ENCODE data around the gene TSPAN18.

The TSPAN18 gene

GRCh38 chr11:44759743-44760476, 33.1 kb downstream of the TSPAN18 start:
- no peak for DNase-seq (ENCODE audit: low read depth)

GRCh38 chr11:44760477-44760872, 33.7 kb downstream of the TSPAN18 start:
- DNase-seq (ENCODE audit: low read depth), result no peak

GRCh38 chr11:44760917-44761550, 34.3 kb downstream of the TSPAN18 start:
- DNase-seq (ENCODE audit: low read depth), result no peak

- DNase-seq (ENCODE audit: low read depth), result no peak
Observed at GRCh38 chr11:44761551-44761961, 34.8 kb downstream of the TSPAN18 start.

- DNase-seq (ENCODE audit: low read depth), result no peak
Observed at GRCh38 chr11:44763121-44763820, 36.5 kb downstream of the TSPAN18 start.

GRCh38 chr11:44764583-44764982, 37.8 kb downstream of the TSPAN18 start:
- no peak for DNase-seq (ENCODE audit: low read depth)

- no peak for DNase-seq (ENCODE audit: low read depth)
Observed at GRCh38 chr11:44765026-44765595, 38.3 kb downstream of the TSPAN18 start.

GRCh38 chr11:44765676-44766075, 38.9 kb downstream of the TSPAN18 start:
- no peak for DNase-seq (ENCODE audit: low read depth)

GRCh38 chr11:44766112-44766971, 39.6 kb downstream of the TSPAN18 start:
- no peak for DNase-seq (ENCODE audit: low read depth)

GRCh38 chr11:44766972-44767278, 40.2 kb downstream of the TSPAN18 start:
- no peak for DNase-seq (ENCODE audit: low read depth)

- DNase-seq (ENCODE audit: low read depth), result no peak
Observed at GRCh38 chr11:44767421-44767820, 40.7 kb downstream of the TSPAN18 start.

GRCh38 chr11:44770401-44770800, 43.6 kb downstream of the TSPAN18 start:
- DNase-seq (ENCODE audit: low read depth), result no peak

GRCh38 chr11:44771252-44771734, 44.5 kb downstream of the TSPAN18 start:
- no peak for DNase-seq (ENCODE audit: low read depth)

- DNase-seq (ENCODE audit: low read depth), result no peak
Observed at GRCh38 chr11:44771841-44772240, 45.1 kb downstream of the TSPAN18 start.

GRCh38 chr11:44773351-44773965, 46.7 kb downstream of the TSPAN18 start:
- DNase-seq (ENCODE audit: low read depth), result no peak

- DNase-seq (ENCODE audit: low read depth), result no peak
Observed at GRCh38 chr11:44774108-44774507, 47.3 kb downstream of the TSPAN18 start.

- DNase-seq (ENCODE audit: low read depth), result no peak
Observed at GRCh38 chr11:44774731-44775130, 48.0 kb downstream of the TSPAN18 start.

- peak; percentile 49 for DNase-seq (ENCODE audit: low read depth)
Observed at GRCh38 chr11:44775366-44775984, 48.7 kb downstream of the TSPAN18 start.

GRCh38 chr11:44775985-44776446, 49.3 kb downstream of the TSPAN18 start:
- DNase-seq (ENCODE audit: low read depth), result no peak

- no peak for DNase-seq (ENCODE audit: low read depth)
Observed at GRCh38 chr11:44776551-44777208, 49.9 kb downstream of the TSPAN18 start.
